Adrenal gland (tissue), 19 donors: ENCODE measurements around the gene DLK2. TPM values are rescaled to one million over a fixed set of nuclear protein-coding genes. Genes with fewer than 3 reads are reported as not detected.

ENCODE experiments used
- DNase-seq, 7 donors: peaks; one replicate each; pipeline ENCODE4 v3.0.0-alpha.2; 2019 to 2020
- H3K27ac ChIP-seq, 5 donors: fragments of 200-600 bp; sonication (generic) in 4 of 5; 1 replicate in 3 of 5; 2 replicates in 2 of 5; pipeline versions ENCODE4 v1.5.1 to v1.8.0; 2016 to 2020; ENCODE audit warnings: mild to moderate bottlenecking in 1 of 5
- H3K27me3 ChIP-seq: fragments of 200-600 bp; 2 replicates; pipeline ENCODE4 v1.8.0; 2021
- H3K36me3 ChIP-seq, 2 donors: fragments of 200-600 bp; replicated peaks in 1 of 2; 1 replicate in 1 of 2; 2 replicates in 1 of 2; pipeline versions ENCODE4 v1.5.1 to v1.8.0; 2018 to 2022
- H3K4me1 ChIP-seq, 2 donors: fragments of 200-600 bp; replicated peaks in 1 of 2; 1 replicate in 1 of 2; 2 replicates in 1 of 2; pipeline versions ENCODE4 v1.5.1 to v1.8.0; 2018 to 2021
- H3K4me3 ChIP-seq, 4 donors: fragments of 200-600 bp; sonication (generic) in 3 of 4; one replicate each; pipeline ENCODE4 v1.5.1; 2016 to 2018
- H3K9me3 ChIP-seq, 3 donors: fragments of 200-600 bp; sonication (generic) in 1 of 3; replicated peaks in 1 of 3; 1 replicate in 2 of 3; 2 replicates in 1 of 3; pipeline versions ENCODE4 v1.5.1 to v1.8.0; 2016 to 2021
- POLR2A ChIP-seq, 2 donors: fragments of 450-650 bp; IDR thresholded peaks; one replicate each; pipeline ENCODE4 v1.6.1; 2017; ENCODE audit warnings: antibody characterized with exemption in 2 of 2, mild to moderate bottlenecking in 2 of 2, moderate library complexity in 1 of 2
- WGBS, 4 donors: extraction: QIAGEN DNeasy Blood & Tissue Kit in 2 of 4; methylation state at CpG; one replicate each; pipeline versions ENCODE4 v1.1.5 to v1.1.7; 2013 to 2017; 5-methylcytosine and 5-hydroxymethylcytosine counted together
- intact Hi-C, 2 donors: fragments of 100-400 bp; cut with DNase I; formaldehyde crosslinking; loops; one replicate each; pipeline versions ENCODE4 v1.14.1 to v1.15.0; 2022 to 2023
- long read RNA-seq, 10 donors: library from polyadenylated mRNA in 3 of 10; unstranded in 2 of 10; stranded (forward) in 1 of 10; transcript quantifications; one replicate each; pipeline ENCODE4 v2.0.0 and lab custom pipeline, GENCODE V29; 2021 to 2026
- polyA plus RNA-seq, 3 donors: library from polyadenylated mRNA; stranded (reverse); fragments of 200-250 nt in 2 of 3; fragments of 350-450 nt in 1 of 3; fragmentation: Illumina TruSeq in 1 of 3; extraction: RNeasy Lipid Tissue Mini Kit (QIAGEN cat#74804) in 1 of 3; gene quantifications; one replicate each; pipeline ENCODE4 v1.2.3, GENCODE V29; 2013 to 2014
- total RNA-seq, 9 donors: library from RNA; depleted of rRNA in 4 of 9; stranded (reverse); fragments of >200 nt in 4 of 9; fragments of 120-200 nt in 1 of 9; fragmentation: NEBNext Ultra II Directional in 1 of 9; extraction: Animal tissue kit (Norgen Biotek cat#: 25700) in 1 of 9; gene quantifications; one replicate each; pipeline versions ENCODE4 v1.1.0 to v1.2.4, GENCODE V29; 2013 to 2023
- TF ChIP-seq, protein P1 (sequence below), 6 experiments: fragments of 450-650 bp in 4 of 6; fragments of 200-600 bp in 2 of 6; sonication (generic) in 1 of 6; IDR thresholded peaks; 1 replicate in 5 of 6; 2 replicates in 1 of 6; pipeline versions ENCODE4 v1.5.1 to v1.8.0; 2016 to 2021; ENCODE audit warnings: antibody characterized with exemption in 6 of 6, mild to moderate bottlenecking in 2 of 6, moderate library complexity in 1 of 6
- donor health status: healthy with polysubstance abuse.
- donor health status: Bipolar disorder and iron deficiency.
- donor health status: DM: yes; HTN: yes; CAD: no.
- donor health status: DM: no; HTN: no; CAD: no.
- donor health status: DM: no; HTN: no; CAD: no.
- donor health status: DM: yes; HTN: yes; CAD: no.

The DLK2 gene, protein sequence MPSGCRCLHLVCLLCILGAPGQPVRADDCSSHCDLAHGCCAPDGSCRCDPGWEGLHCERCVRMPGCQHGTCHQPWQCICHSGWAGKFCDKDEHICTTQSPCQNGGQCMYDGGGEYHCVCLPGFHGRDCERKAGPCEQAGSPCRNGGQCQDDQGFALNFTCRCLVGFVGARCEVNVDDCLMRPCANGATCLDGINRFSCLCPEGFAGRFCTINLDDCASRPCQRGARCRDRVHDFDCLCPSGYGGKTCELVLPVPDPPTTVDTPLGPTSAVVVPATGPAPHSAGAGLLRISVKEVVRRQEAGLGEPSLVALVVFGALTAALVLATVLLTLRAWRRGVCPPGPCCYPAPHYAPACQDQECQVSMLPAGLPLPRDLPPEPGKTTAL
- total RNA-seq (1 to 10 TPM in 4 of 9 donors, under 1 TPM in 2, not detected in 3; 0.14 to 3.9 (median 1.4) TPM), polyA plus RNA-seq (1 to 10 TPM in 1 of 3 donors, under 1 TPM in 1, not detected in 1; 0.64 to 1.0 TPM)
- long read RNA-seq, donor 1: 0 reads
- long read RNA-seq, donor 2: 0 reads
- long read RNA-seq, donor 3: 0 reads
- long read RNA-seq, donor 4, partial matches to known transcripts: 0 of 2 reads
- long read RNA-seq, donor 4, other reads (novel, unspliced or antisense): 0 of 2 reads
- long read RNA-seq, donor 5, partial matches to known transcripts: 0 of 2 reads
- long read RNA-seq, donor 5, other reads (novel, unspliced or antisense): 0 of 2 reads
- long read RNA-seq, donor 6: 0 reads
- long read RNA-seq, donor 7: 0 reads
- long read RNA-seq, donor 8, partial matches to known transcripts: 16 of 16 reads
- long read RNA-seq, donor 8, other reads (novel, unspliced or antisense): 0 of 16 reads
- long read RNA-seq, donor 9: 0 reads
- long read RNA-seq, donor 10: 0 reads

DNA sequence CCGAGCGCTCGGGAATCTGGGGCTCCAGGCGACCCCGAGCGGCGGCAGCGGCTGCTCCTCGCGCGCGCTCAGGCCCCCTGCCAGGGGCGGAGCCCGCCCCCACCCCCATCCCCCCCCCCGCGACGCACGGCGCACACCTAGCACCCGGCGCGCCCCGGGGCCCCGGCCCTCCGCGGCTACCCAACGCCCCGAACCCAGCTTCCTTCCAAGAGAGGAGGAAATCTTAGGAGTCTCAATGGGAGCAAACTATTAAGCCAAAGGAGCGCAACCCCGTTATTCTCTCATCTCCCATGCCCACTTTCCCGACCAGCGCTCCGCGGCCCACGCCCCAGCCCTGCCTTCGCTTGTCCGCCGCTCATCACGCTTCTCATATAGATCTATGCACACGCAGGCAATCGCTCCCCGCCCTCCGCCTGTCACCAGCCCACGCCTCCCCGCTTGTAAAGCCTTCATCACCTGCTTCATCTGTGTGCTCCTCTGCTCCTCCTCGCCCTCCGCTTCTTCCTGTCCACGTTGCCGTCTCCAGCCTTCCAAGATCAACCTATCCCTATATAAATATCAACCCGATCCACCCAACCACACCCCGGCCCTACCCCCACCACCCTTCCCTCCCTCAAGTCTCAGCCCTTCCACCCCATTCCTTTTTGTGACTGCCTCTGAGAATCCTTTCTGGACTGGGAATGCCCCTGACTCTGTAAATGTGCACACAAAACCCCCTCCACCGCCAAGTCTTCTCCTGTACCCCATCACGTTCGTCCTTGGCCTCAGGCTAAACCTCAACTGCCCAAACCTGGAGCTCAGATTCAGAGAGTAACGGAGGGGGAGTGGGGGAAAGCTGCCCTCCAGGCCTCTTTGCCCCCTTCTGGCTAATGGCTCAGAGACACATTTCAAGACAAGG, at the start of gene DLK2:
Gene DLK2, minus strand, starts transcription at position 18 of the 898 bp plus-strand sequence. CDS start 723 bp downstream, outside the sequence.
- H3K4me3 ChIP-seq: peak within 1 kb of the TSS in 2 of 4 donors; percentile 19 to 64
- no peak within 1 kb of the TSS for H3K27ac ChIP-seq
- H3K36me3 ChIP-seq: peaks cover 0 to 11% of the 10 kb centered on the region in 2 donors
- TF ChIP-seq, protein P1, sequence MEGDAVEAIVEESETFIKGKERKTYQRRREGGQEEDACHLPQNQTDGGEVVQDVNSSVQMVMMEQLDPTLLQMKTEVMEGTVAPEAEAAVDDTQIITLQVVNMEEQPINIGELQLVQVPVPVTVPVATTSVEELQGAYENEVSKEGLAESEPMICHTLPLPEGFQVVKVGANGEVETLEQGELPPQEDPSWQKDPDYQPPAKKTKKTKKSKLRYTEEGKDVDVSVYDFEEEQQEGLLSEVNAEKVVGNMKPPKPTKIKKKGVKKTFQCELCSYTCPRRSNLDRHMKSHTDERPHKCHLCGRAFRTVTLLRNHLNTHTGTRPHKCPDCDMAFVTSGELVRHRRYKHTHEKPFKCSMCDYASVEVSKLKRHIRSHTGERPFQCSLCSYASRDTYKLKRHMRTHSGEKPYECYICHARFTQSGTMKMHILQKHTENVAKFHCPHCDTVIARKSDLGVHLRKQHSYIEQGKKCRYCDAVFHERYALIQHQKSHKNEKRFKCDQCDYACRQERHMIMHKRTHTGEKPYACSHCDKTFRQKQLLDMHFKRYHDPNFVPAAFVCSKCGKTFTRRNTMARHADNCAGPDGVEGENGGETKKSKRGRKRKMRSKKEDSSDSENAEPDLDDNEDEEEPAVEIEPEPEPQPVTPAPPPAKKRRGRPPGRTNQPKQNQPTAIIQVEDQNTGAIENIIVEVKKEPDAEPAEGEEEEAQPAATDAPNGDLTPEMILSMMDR (IDR thresholded peaks at IDR 0.05): no peak
- no peak for TF ChIP-seq POLR2A (IDR thresholded peaks at IDR 0.05)
- no peaks in the 10 kb centered on the region for H3K9me3 ChIP-seq
- WGBS, 4 donors: 4 to 11% (median 6%) methylated on average over 27 to 53 of the region's 55 CpGs
- H3K4me1 ChIP-seq: peaks cover 3 to 11% of the 10 kb centered on the region in 2 donors
- intact Hi-C loops: no loop called here
- peaks cover 4% of the 10 kb centered on the region for H3K27me3 ChIP-seq
- no peak for DNase-seq

DNA sequence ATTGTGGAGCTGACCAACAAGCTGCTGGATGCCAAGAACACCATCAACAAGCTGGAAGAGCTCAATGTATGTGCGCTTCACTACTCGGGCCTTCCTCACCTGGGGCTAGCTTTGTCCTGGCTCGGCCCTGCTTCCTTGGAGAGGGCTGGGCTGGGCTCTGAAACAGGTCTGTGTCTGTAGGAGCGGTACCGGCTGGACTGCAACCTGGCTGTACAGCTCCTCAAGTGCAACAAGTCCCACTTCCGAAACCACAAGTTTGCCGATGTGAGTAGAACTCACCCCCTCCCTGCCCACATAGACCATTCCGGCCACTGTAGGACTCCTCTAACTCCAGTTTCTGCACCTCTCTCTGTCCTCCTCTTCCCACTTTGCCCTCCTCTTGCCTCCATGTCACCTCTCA, 48.1 kb upstream of the DLK2 start:
- Histone ChIP-seq H3K27ac (no peak overlapping the region), H3K27me3 (no peaks in the 10 kb centered on the region), H3K4me3 (no peak overlapping the region), H3K36me3 (peaks cover 0 to 72% of the 10 kb centered on the region in 2 donors), H3K9me3 (no peaks in the 10 kb centered on the region), H3K4me1 (no peaks in the 10 kb centered on the region)
- TF ChIP-seq POLR2A (IDR thresholded peaks at IDR 0.05): no peak
- TF ChIP-seq, protein P1 (IDR thresholded peaks at IDR 0.05): no peak
- intact Hi-C loops: loop anchor here in 1 of 2 donors (10.0 kb wide), 1 partner anchor 119 kb away; no protein-coding TSS in a partner anchor
- WGBS, 4 donors: 84 to 91% (median 89%) methylated on average over 7 to 8 of the region's 8 CpGs
- DNase-seq: no peak

DNA sequence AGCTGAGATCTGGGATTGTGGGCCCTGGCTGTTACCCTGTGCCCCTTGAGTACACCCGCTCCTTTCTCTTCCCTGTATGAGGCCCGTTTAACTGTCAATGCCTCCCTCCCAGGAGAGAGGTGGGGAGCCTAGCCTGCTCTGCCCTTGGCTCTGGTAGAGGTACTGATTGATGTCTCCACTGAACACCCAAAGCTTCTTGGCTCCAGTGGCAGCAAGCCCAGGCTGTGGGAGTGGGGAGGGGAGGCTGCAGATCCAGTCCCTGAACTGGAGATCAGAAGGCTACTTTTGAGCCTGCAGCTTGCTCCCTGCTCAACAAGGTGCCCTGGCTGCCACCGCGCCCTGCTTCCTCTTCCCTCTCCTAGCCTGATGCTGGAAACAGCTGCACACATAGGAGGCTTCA, 47.3 kb upstream of the DLK2 start:
- Histone ChIP-seq H3K27me3 (no peaks in the 10 kb centered on the region), H3K9me3 (no peaks in the 10 kb centered on the region), H3K27ac (no peak overlapping the region), H3K4me3 (no peak overlapping the region), H3K36me3 (peaks cover 0 to 77% of the 10 kb centered on the region in 2 donors), H3K4me1 (no peaks in the 10 kb centered on the region)
- TF ChIP-seq POLR2A (IDR thresholded peaks at IDR 0.05): no peak
- TF ChIP-seq, protein P1 (IDR thresholded peaks at IDR 0.05): no peak
- peak in 1 of 7 donors; percentile 52 for DNase-seq
- WGBS, 4 donors: 63 to 79% (median 75%) methylated on average over 2 to 4 of the region's 4 CpGs
- intact Hi-C loops: loop anchor here in 1 of 2 donors (10.0 kb wide), 1 partner anchor 118 kb away; no protein-coding TSS in a partner anchor
